Esophagus (tissue), 2 donors: ENCODE results near the gene IGFL1. TPM values are rescaled to one million over a fixed set of nuclear protein-coding genes. Genes with fewer than 3 reads are reported as not detected.
"Not testable (repeated sequence)": the region's sequence is repeated elsewhere in the genome, so short reads cannot be mapped to it uniquely, and the experiment has no call there.

Experiments
- H3K27ac ChIP-seq, 2 donors: one replicate each; pipeline ENCODE4 v1.5.1; 2013; ENCODE audit warnings: low read depth in 2 of 2, mild to moderate bottlenecking in 2 of 2, inconsistent platforms in 1 of 2, low read length in 1 of 2, moderate library complexity in 1 of 2
- H3K27me3 ChIP-seq, 2 donors: one replicate each; pipeline ENCODE4 v1.6.1; 2013; ENCODE audit warnings: low read length in 2 of 2, control low read depth in 1 of 2, mild to moderate bottlenecking in 1 of 2; ENCODE audit not compliant: insufficient read depth in 2 of 2, control insufficient read depth in 1 of 2
- H3K36me3 ChIP-seq, 2 donors: one replicate each; pipeline ENCODE4 v1.6.1; 2013; ENCODE audit warnings: low read length in 1 of 2; ENCODE audit not compliant: control insufficient read depth in 2 of 2, insufficient read depth in 2 of 2
- H3K4me1 ChIP-seq, 2 donors: one replicate each; pipeline ENCODE4 v1.6.1; 2013; ENCODE audit warnings: low read length in 1 of 2; ENCODE audit not compliant: control insufficient read depth in 2 of 2, insufficient read depth in 2 of 2
- H3K4me3 ChIP-seq, 2 donors: one replicate each; pipeline ENCODE4 v1.5.1; 2013; ENCODE audit warnings: low read length in 2 of 2, mild to moderate bottlenecking in 2 of 2, low read depth in 1 of 2, moderate library complexity in 1 of 2
- H3K9me3 ChIP-seq, 2 donors: one replicate each; pipeline ENCODE4 v1.6.1; 2013; ENCODE audit warnings: mild to moderate bottlenecking in 2 of 2, low read depth in 1 of 2, low read length in 1 of 2, moderate library complexity in 1 of 2; ENCODE audit not compliant: control insufficient read depth in 2 of 2, insufficient read depth in 1 of 2
- WGBS, 2 donors: extraction: QIAGEN DNeasy Blood & Tissue Kit; methylation state at CpG; one replicate each; pipeline ENCODE4 v1.1.7; 2013; 5-methylcytosine and 5-hydroxymethylcytosine counted together
- polyA plus RNA-seq, 2 donors: library from polyadenylated mRNA; stranded (reverse); fragments of 200-250 nt; gene quantifications; one replicate each; pipeline ENCODE4 v1.2.3, GENCODE V29; 2013
- donor health status: healthy with polysubstance abuse.
- donor health status: Bipolar disorder and iron deficiency.

Gene IGFL1
- polyA plus RNA-seq, 2 donors: 58.7 to 66.5 TPM

- Histone ChIP-seq H3K27ac (peak overlapping the region in 1 of 2 donors; percentile 15), H3K4me3 (no peak overlapping the region), H3K27me3 (no peaks in the 10 kb centered on the region), H3K4me1 (peaks cover 4% of the 10 kb centered on the region in 2 donors), H3K9me3 (no peaks in the 10 kb centered on the region), H3K36me3 (no peaks in the 10 kb centered on the region)
- WGBS, 2 donors: 55 to 59% methylated on average over 3 of the region's 3 CpGs
Measured at GRCh38 chr19:46191972-46192371, 37.6 kb upstream of the IGFL1 start.

GRCh38 chr19:46192626-46192991 lies 36.9 kb upstream of the IGFL1 start:
- WGBS, 2 donors: 77 to 78% methylated on average over 5 of the region's 5 CpGs
- not testable (repeated sequence) for H3K27ac ChIP-seq, H3K36me3 ChIP-seq, H3K4me3 ChIP-seq, H3K9me3 ChIP-seq, H3K27me3 ChIP-seq
- peaks cover 4 to 10% of the 10 kb centered on the region in 2 donors for H3K4me1 ChIP-seq

- H3K27ac ChIP-seq: no peak overlapping the region
Measured at GRCh38 chr19:46192992-46193650, 36.4 kb upstream of the IGFL1 start.

GRCh38 chr19:46193678-46194077 lies 35.9 kb upstream of the IGFL1 start:
- WGBS, 2 donors: 79 to 87% methylated on average over 4 of the region's 4 CpGs
- Histone ChIP-seq H3K27me3 (no peaks in the 10 kb centered on the region), H3K9me3 (no peaks in the 10 kb centered on the region), H3K4me3 (no peak overlapping the region), H3K4me1 (peaks cover 4 to 10% of the 10 kb centered on the region in 2 donors), H3K36me3 (no peaks in the 10 kb centered on the region), H3K27ac (no peak overlapping the region)

More at GRCh38 chr19:46192992-46193650, 36.4 kb upstream of the IGFL1 start:
- WGBS, 2 donors: 27 to 33% methylated on average over 11 of the region's 11 CpGs
- Histone ChIP-seq H3K9me3 (no peaks in the 10 kb centered on the region), H3K27me3 (no peaks in the 10 kb centered on the region), H3K4me3 (no peak overlapping the region), H3K4me1 (peaks cover 4 to 10% of the 10 kb centered on the region in 2 donors), H3K36me3 (no peaks in the 10 kb centered on the region)

GRCh38 chr19:46195104-46195503 lies 34.4 kb upstream of the IGFL1 start:
- Histone ChIP-seq H3K27me3 (no peaks in the 10 kb centered on the region), H3K9me3 (no peaks in the 10 kb centered on the region), H3K27ac (no peak overlapping the region), H3K4me1 (peaks cover 4 to 16% of the 10 kb centered on the region in 2 donors), H3K36me3 (no peaks in the 10 kb centered on the region), H3K4me3 (no peak overlapping the region)
- WGBS, 2 donors: 90 to 91% methylated on average over 3 of the region's 3 CpGs

- WGBS, 2 donors: 47 to 51% methylated on average over 7 of the region's 7 CpGs
- not testable (repeated sequence) for H3K36me3 ChIP-seq, H3K27me3 ChIP-seq, H3K9me3 ChIP-seq, H3K27ac ChIP-seq, H3K4me3 ChIP-seq
- peaks cover 4 to 17% of the 10 kb centered on the region in 2 donors for H3K4me1 ChIP-seq
Measured at GRCh38 chr19:46195919-46196318, 33.6 kb upstream of the IGFL1 start.

GRCh38 chr19:46196410-46197124 lies 33.0 kb upstream of the IGFL1 start:
- Histone ChIP-seq H3K36me3 (no peaks in the 10 kb centered on the region), H3K9me3 (no peaks in the 10 kb centered on the region), H3K4me1 (peaks cover 4 to 23% of the 10 kb centered on the region in 2 donors), H3K4me3 (no peak overlapping the region), H3K27me3 (no peaks in the 10 kb centered on the region), H3K27ac (peak overlapping the region in 1 of 2 donors; percentile 27)
- WGBS, 2 donors: 53 to 63% methylated on average over 8 of the region's 8 CpGs

- H3K36me3 ChIP-seq: no peaks in the 10 kb centered on the region
- no peaks in the 10 kb centered on the region for H3K9me3 ChIP-seq
- H3K27me3 ChIP-seq: no peaks in the 10 kb centered on the region
- H3K4me1 ChIP-seq: peaks cover 4 to 23% of the 10 kb centered on the region in 2 donors
- no peak overlapping the region for H3K4me3 ChIP-seq
- 56 to 64% methylated on average over 4 of the region's 4 CpGs for WGBS, 2 donors
- H3K27ac ChIP-seq: peak overlapping the region in 1 of 2 donors; percentile 3
Measured at GRCh38 chr19:46197314-46198070, 32.0 kb upstream of the IGFL1 start.

- Histone ChIP-seq H3K4me1 (peaks cover 4 to 27% of the 10 kb centered on the region in 2 donors), H3K27me3 (no peaks in the 10 kb centered on the region), H3K9me3 (no peaks in the 10 kb centered on the region), H3K4me3 (no peak overlapping the region), H3K36me3 (no peaks in the 10 kb centered on the region), H3K27ac (peak overlapping the region; percentile 50 to 81)
- WGBS, 2 donors: 36 to 40% methylated on average over 3 of the region's 3 CpGs
Measured at GRCh38 chr19:46198756-46199155, 30.8 kb upstream of the IGFL1 start.
